WTC11 (cell line): ENCODE measurements around the gene SERPINI2. TPM values are rescaled to one million over a fixed set of nuclear protein-coding genes. Genes with fewer than 3 reads are reported as not detected.

Source experiments
- ATAC-seq: fragments of 200-7000 bp; cut with Tn5 transposase; 2 replicates; pipeline ENCODE4 v1.10.0; 2021; ENCODE audit warnings: mild to moderate bottlenecking, moderate library complexity
- CTCF ChIA-PET: fragments of 300-600 bp; sonication (Branson Sonifier 250); formaldehyde crosslinking; loops from one replicate; lab custom pipeline; 2021; ENCODE audit warnings: antibody characterized with exemption; lab: Charles Lee
- POLR2A ChIA-PET: fragments of 350-600 bp; sonication (Branson Sonifier 250); formaldehyde crosslinking; loops from one replicate; lab custom pipeline; 2021; ENCODE audit warnings: antibody characterized with exemption; lab: Charles Lee
- DNase-seq: peaks from one replicate; pipeline ENCODE4 v3.0.0; 2021; ENCODE audit warnings: low spot score
- H3K27ac Mint-ChIP-seq: 2 replicates; pipeline ENCODE4 v1.8.0; 2021; ENCODE audit warnings: mixed read lengths
- H3K27me3 Mint-ChIP-seq: 2 replicates; pipeline ENCODE4 v1.8.0; 2021; ENCODE audit warnings: low read depth, mild to moderate bottlenecking, moderate library complexity, mixed read lengths
- H3K36me3 Mint-ChIP-seq: 2 replicates; pipeline ENCODE4 v1.8.0; 2021; ENCODE audit warnings: mixed read lengths
- H3K4me1 Mint-ChIP-seq: 2 replicates; pipeline ENCODE4 v1.8.0; 2022; ENCODE audit warnings: mixed read lengths
- H3K4me3 Mint-ChIP-seq: 2 replicates; pipeline ENCODE4 v1.8.0; 2021; ENCODE audit warnings: mild to moderate bottlenecking, moderate library complexity, mixed read lengths
- H3K9me3 Mint-ChIP-seq: 2 replicates; pipeline ENCODE4 v1.8.0; 2021; ENCODE audit warnings: mixed read lengths
- ARID4B ChIP-seq: sonication (generic); formaldehyde crosslinking; IDR thresholded peaks from 2 replicates; pipeline ENCODE4 v1.8.0; 2023; ENCODE audit warnings: missing genetic modification reagents, mild to moderate bottlenecking, borderline replicate concordance
- ATF1 ChIP-seq: sonication (generic); formaldehyde crosslinking; IDR thresholded peaks from 2 replicates; pipeline ENCODE4 v1.8.1; 2023; ENCODE audit warnings: mild to moderate bottlenecking, moderate library complexity, missing genetic modification reagents
- ATF3 ChIP-seq: sonication (generic); formaldehyde crosslinking; conservative IDR thresholded peaks from 2 replicates; pipeline ENCODE4 v1.8.1; 2022; ENCODE audit warnings: mild to moderate bottlenecking, missing genetic modification reagents
- CBFB ChIP-seq: sonication (generic); formaldehyde crosslinking; IDR thresholded peaks from 2 replicates; pipeline ENCODE4 v1.8.1; 2022; ENCODE audit warnings: mild to moderate bottlenecking, low read depth, missing genetic modification reagents
- CREB1 ChIP-seq: sonication (generic); formaldehyde crosslinking; IDR thresholded peaks from 2 replicates; pipeline ENCODE4 v1.8.0; 2023; ENCODE audit warnings: mild to moderate bottlenecking, missing genetic modification reagents
- ELF4 ChIP-seq: sonication (generic); formaldehyde crosslinking; IDR thresholded peaks from 2 replicates; pipeline ENCODE4 v1.8.1; 2022; ENCODE audit warnings: low read depth, mild to moderate bottlenecking, moderate library complexity, missing genetic modification reagents
- FOXJ3 ChIP-seq: sonication (generic); formaldehyde crosslinking; IDR thresholded peaks from 2 replicates; pipeline ENCODE4 v1.9.0; 2021; ENCODE audit warnings: missing genetic modification reagents, mild to moderate bottlenecking, borderline replicate concordance
- FOXK1 ChIP-seq: sonication (generic); formaldehyde crosslinking; IDR thresholded peaks from 2 replicates; pipeline ENCODE4 v1.8.0; 2022; ENCODE audit warnings: mild to moderate bottlenecking, moderate library complexity, missing genetic modification reagents
- GRHL2 ChIP-seq: fragments of 250-450 bp; sonication (Bioruptor Pico); IDR thresholded peaks from 2 replicates; pipeline ENCODE4 v1.8.0; 2022; ENCODE audit warnings: mild to moderate bottlenecking, moderate library complexity; ENCODE audit not compliant: insufficient replicate concordance, severe bottlenecking
- GTF2I ChIP-seq: fragments of 250-450 bp; sonication (Bioruptor Pico); conservative IDR thresholded peaks from 2 replicates; pipeline ENCODE4 v1.4.0; 2021; ENCODE audit warnings: mild to moderate bottlenecking
- IRF2 ChIP-seq: sonication (generic); formaldehyde crosslinking; IDR thresholded peaks from 2 replicates; pipeline ENCODE4 v1.8.0; 2022; ENCODE audit warnings: low read depth, missing genetic modification reagents, borderline replicate concordance
- MAX ChIP-seq: sonication (generic); formaldehyde crosslinking; IDR thresholded peaks from 2 replicates; pipeline ENCODE4 v1.8.0; 2022; ENCODE audit warnings: mild to moderate bottlenecking, missing genetic modification reagents
- NR2C2 ChIP-seq: sonication (generic); formaldehyde crosslinking; IDR thresholded peaks from 2 replicates; pipeline ENCODE4 v1.8.0; 2022; ENCODE audit warnings: mild to moderate bottlenecking, missing genetic modification reagents
- SMAD3 ChIP-seq: sonication (generic); formaldehyde crosslinking; IDR thresholded peaks from 2 replicates; pipeline ENCODE4 v1.8.0; 2022; ENCODE audit warnings: missing genetic modification reagents, mild to moderate bottlenecking, borderline replicate concordance
- STAT6 ChIP-seq: sonication (generic); formaldehyde crosslinking; conservative IDR thresholded peaks from 2 replicates; pipeline ENCODE4 v1.8.1; 2023; ENCODE audit warnings: mild to moderate bottlenecking, low read depth, missing genetic modification reagents, moderate library complexity
- TCF7 ChIP-seq: sonication (generic); formaldehyde crosslinking; IDR thresholded peaks from 2 replicates; pipeline ENCODE4 v1.8.0; 2022; ENCODE audit warnings: mild to moderate bottlenecking, low read depth, missing genetic modification reagents, moderate library complexity
- TP53 ChIP-seq: sonication (generic); formaldehyde crosslinking; IDR thresholded peaks from 2 replicates; pipeline ENCODE4 v1.8.1; 2023; ENCODE audit warnings: mild to moderate bottlenecking, missing genetic modification reagents
- ZNF121 ChIP-seq: sonication (generic); formaldehyde crosslinking; IDR thresholded peaks from 2 replicates; pipeline ENCODE4 v1.8.0; 2023; ENCODE audit warnings: missing genetic modification reagents
- ZNF219 ChIP-seq: sonication (generic); formaldehyde crosslinking; IDR thresholded peaks from 2 replicates; pipeline ENCODE4 v1.8.0; 2023; ENCODE audit warnings: missing genetic modification reagents, mild to moderate bottlenecking, borderline replicate concordance
- ZNF396 ChIP-seq: fragments of 250-450 bp; sonication (Bioruptor Pico); IDR thresholded peaks from 2 replicates; pipeline ENCODE4 v1.8.0; 2021; ENCODE audit warnings: mild to moderate bottlenecking, moderate library complexity, borderline replicate concordance
- ZNF416 ChIP-seq: fragments of 250-450 bp; sonication (Bioruptor Pico); IDR thresholded peaks from 2 replicates; pipeline ENCODE4 v1.9.0; 2021; ENCODE audit warnings: mild to moderate bottlenecking, inconsistent platforms
- ZNF671 ChIP-seq: fragments of 250-450 bp; sonication (Bioruptor Pico); IDR thresholded peaks from 2 replicates; pipeline ENCODE4 v1.8.0; 2021; ENCODE audit warnings: mild to moderate bottlenecking
- total RNA-seq: library from RNA; stranded (reverse); gene quantifications from 3 replicates; pipeline ENCODE4 v1.2.3, GENCODE V29; 2021
- TF ChIP-seq, protein P1 (sequence below): fragments of 250-450 bp; sonication (Bioruptor Pico); IDR thresholded peaks from 2 replicates; pipeline ENCODE4 v1.8.0; 2021; ENCODE audit warnings: mild to moderate bottlenecking
- TF ChIP-seq, protein P2 (sequence below): sonication (generic); formaldehyde crosslinking; IDR thresholded peaks from 2 replicates; pipeline ENCODE4 v1.8.1; 2022; ENCODE audit warnings: low read depth, mild to moderate bottlenecking, moderate library complexity, missing genetic modification reagents, borderline replicate concordance

The SERPINI2 gene
- total RNA-seq, 1 experiment from 2014 or later, result not detected

DNA sequence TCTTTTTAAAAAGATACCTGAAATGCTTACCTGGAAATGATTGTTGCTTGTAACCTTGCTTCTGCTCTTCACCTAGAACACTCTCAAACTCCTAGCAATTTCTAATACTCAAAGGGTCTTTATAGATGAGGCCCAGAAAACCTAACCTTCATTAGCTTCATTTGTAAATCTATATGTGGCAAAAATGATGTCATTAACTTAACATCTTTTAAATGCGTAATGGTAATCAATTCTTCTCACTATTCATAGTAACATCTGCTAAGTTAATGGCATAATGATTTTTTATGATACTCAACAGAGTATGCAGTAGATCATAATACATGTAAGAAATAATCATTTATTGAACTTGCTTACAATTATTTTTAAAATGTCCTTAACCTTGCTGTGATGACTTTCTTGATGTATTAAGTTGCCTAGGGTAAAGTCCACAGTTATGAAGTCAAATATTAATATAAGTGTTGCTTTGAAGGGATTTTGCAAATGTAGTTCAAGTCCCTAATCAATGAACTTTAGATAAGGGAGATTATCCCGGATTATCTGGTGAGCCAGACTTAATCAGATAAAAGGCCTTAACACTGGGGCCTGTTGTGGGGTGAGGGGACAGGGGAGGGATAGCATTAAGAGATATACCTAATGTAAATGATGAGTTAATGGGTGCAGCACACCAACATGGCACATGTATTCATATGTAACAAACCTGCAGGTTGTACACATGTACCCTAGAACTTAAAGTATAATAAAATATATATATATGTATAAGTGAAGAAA is 10.1 kb upstream of the SERPINI2 start (continued):
- TF ChIP-seq, protein P1, sequence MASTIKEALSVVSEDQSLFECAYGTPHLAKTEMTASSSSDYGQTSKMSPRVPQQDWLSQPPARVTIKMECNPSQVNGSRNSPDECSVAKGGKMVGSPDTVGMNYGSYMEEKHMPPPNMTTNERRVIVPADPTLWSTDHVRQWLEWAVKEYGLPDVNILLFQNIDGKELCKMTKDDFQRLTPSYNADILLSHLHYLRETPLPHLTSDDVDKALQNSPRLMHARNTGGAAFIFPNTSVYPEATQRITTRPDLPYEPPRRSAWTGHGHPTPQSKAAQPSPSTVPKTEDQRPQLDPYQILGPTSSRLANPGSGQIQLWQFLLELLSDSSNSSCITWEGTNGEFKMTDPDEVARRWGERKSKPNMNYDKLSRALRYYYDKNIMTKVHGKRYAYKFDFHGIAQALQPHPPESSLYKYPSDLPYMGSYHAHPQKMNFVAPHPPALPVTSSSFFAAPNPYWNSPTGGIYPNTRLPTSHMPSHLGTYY (CRISPR knock-in tag), result no peak
- no peak for TF ChIP-seq ZNF671 (CRISPR knock-in tag)
- TF ChIP-seq ZNF121 (CRISPR knock-in tag), result no peak
- TF ChIP-seq GRHL2 (CRISPR knock-in tag), result no peak
- TF ChIP-seq IRF2 (CRISPR knock-in tag), result no peak
- no peak for TF ChIP-seq GTF2I (CRISPR knock-in tag)
- TF ChIP-seq ZNF416, result no peak
- TF ChIP-seq SMAD3 (CRISPR knock-in tag), result no peak
- TF ChIP-seq MAX, result no peak
- no peak for TF ChIP-seq TP53

DNA sequence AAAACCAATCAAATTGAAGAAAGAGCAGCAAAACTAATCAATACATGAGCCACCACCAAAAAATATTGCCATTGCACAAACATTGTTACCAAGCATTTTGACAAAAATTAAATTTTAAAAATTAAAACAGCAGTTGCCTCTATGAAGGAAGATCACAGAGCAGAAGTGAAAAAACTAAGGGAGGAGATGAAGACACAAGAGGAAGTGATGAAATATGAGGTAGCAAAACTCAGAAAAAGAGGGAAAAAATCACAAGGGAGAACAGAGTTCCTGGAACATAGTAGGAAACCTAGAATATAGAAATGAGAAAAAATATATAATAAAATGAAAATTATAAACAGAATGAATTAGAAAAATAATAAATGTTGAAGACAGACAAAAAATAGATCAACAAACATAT is 7.3 kb upstream of the SERPINI2 start:
- H3K27ac Mint-ChIP-seq, result no peak overlapping the region

DNA sequence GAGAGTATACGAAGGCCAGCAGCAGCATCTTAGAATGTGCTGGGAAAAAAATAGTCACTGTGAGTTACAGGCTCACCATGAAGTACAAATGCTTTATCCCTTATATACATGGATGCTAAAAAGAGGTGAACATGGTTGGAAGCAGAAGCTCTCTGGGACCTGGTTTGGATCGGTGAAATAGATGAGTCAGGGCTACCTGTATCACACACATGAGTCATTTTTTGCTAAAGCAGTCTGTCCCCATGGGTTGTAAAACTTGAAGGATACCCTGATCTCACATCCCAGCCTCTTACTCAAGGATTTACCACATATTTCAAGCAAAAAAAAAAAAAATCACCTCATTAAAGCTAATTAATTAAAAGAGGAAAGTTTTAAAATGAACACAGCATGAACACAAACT is 6.9 kb upstream of the SERPINI2 start:
- Mint-ChIP-seq H3K27me3 (no peaks in the 10 kb centered on the region), H3K9me3 (no peaks in the 10 kb centered on the region), H3K27ac (no peak overlapping the region), H3K4me1 (no peaks in the 10 kb centered on the region), H3K4me3 (no peak overlapping the region), H3K36me3 (no peaks in the 10 kb centered on the region)
- ChIA-PET POLR2A (interaction anchor here (0.7 kb wide), 1 partner anchor 1502 kb away, joined by 5 read pairs; no protein-coding TSS in a partner anchor), CTCF (no interaction called here)
- TF ChIP-seq, protein P2, sequence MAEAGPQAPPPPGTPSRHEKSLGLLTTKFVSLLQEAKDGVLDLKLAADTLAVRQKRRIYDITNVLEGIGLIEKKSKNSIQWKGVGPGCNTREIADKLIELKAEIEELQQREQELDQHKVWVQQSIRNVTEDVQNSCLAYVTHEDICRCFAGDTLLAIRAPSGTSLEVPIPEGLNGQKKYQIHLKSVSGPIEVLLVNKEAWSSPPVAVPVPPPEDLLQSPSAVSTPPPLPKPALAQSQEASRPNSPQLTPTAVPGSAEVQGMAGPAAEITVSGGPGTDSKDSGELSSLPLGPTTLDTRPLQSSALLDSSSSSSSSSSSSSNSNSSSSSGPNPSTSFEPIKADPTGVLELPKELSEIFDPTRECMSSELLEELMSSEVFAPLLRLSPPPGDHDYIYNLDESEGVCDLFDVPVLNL (CRISPR knock-in tag), result no peak
- TF ChIP-seq ZNF396 (no peak), ARID4B (no peak), FOXJ3 (CRISPR knock-in tag) (no peak), NR2C2 (no peak), CREB1 (CRISPR knock-in tag) (no peak), TCF7 (CRISPR knock-in tag) (no peak), ATF3 (CRISPR knock-in tag) (no peak), ZNF219 (CRISPR knock-in tag) (no peak), CBFB (CRISPR knock-in tag) (no peak), ATF1 (CRISPR knock-in tag) (no peak), ELF4 (CRISPR knock-in tag) (no peak), STAT6 (CRISPR knock-in tag) (no peak)
- DNase-seq, result no peak
- ATAC-seq, result no peak

More for the DNA sequence above, 7.3 kb upstream of the SERPINI2 start:
- H3K27me3 Mint-ChIP-seq, result no peaks in the 10 kb centered on the region
- CTCF ChIA-PET, result no interaction called here
- no peak for TF ChIP-seq FOXK1 (CRISPR knock-in tag)
- TF ChIP-seq, all 79 proteins: peak for 0
- Mint-ChIP-seq H3K9me3 (peaks cover 2% of the 10 kb centered on the region), H3K36me3 (no peaks in the 10 kb centered on the region), H3K4me1 (no peaks in the 10 kb centered on the region), H3K4me3 (no peak overlapping the region)
- DNase-seq, result no peak
- POLR2A ChIA-PET, result no interaction called here
- ATAC-seq, result no peak
